Measurements from ENCODE around the gene ATP5IF1. TPM values are rescaled to one million over a fixed set of nuclear protein-coding genes. Genes with fewer than 3 reads are reported as not detected.

ATP5IF1 gene
- total and polyA plus RNA-seq, 2 donors (not counting 1 experiment from before 2014, with no cell fraction given): 88.1 to 128 TPM

DNA sequence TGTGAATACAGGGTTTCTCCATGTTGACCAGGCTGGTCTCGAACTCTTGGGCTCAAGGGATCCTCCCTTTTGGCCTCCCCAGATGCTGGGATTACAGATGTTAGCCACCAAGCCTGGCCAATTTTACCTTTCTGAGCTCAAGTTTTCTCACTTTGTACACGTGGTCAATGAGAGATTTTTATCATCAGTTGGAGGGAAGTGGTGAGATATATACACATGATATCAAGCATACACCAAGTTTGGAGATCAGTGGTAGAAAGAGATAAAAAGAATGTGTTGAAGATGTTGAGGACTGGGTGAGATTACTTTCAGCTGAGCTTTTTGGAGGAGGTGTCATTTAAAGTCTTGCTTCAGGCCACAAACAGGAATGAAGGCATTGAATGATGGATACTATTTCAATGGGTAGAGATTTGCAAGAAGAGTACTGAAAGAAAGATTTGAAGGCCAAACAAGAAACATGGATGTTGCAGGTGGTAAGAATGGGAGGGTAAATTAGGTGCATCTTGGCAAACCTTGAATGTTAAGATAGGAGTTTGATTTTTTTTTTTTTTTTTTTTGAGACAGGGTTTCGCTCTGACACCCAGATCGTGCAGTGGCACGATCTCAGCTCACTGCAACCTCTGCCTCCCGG, 20.4 kb downstream of the ATP5IF1 start:
- peaks cover 17% of the 10 kb centered on the region for H3K4me1 Mint-ChIP-seq

GRCh38 chr1:28257736-28258135, 21.8 kb downstream of the ATP5IF1 start:
- peaks cover 16% of the 10 kb centered on the region for H3K27me3 Mint-ChIP-seq
- Histone ChIP-seq H3K36me3 (replicated peaks in 1 of 2; ENCODE audit: control extremely low read depth in 1 of 2, control insufficient read depth in 1 of 2, extremely low read depth in 1 of 2, insufficient read depth in 2 of 2, low read length in 1 of 2) (no peaks in the 10 kb centered on the region), H3K27me3 (replicated peaks in 1 of 4; ENCODE audit: control extremely low read depth in 1 of 4, control insufficient read depth in 3 of 4, insufficient read depth in 4 of 4, low read length in 3 of 4) (peaks cover 0 to 4% (median 1%) of the 10 kb centered on the region in 4 experiments), H3K79me2 (ENCODE audit: control insufficient read depth, insufficient read depth, low read length) (peaks cover 30% of the 10 kb centered on the region), H3K27ac (ENCODE audit: low read length in 2 of 2) (no peak overlapping the region), H4K20me1 (ENCODE audit: control insufficient read depth, insufficient read depth, low read length, poor library complexity, severe bottlenecking) (no peaks in the 10 kb centered on the region), H2AFZ (ENCODE audit: insufficient read depth, low read depth, low read length, poor library complexity, severe bottlenecking) (no peak overlapping the region), H3K9ac (ENCODE audit: low read length) (no peak overlapping the region), H3K9me3 (ENCODE audit: control extremely low read depth in 1 of 3, control insufficient read depth in 2 of 3, insufficient read depth in 1 of 3, low read length in 2 of 3) (no peaks in the 10 kb centered on the region), H3K4me3 (ENCODE audit: control extremely low read depth in 1 of 5, extremely low read depth in 1 of 5, insufficient read depth in 1 of 5, low read depth in 2 of 5, low read length in 4 of 5) (no peak overlapping the region), H3K4me1 (ENCODE audit: control insufficient read depth in 2 of 2, insufficient read depth in 2 of 2, low read length in 2 of 2) (peaks cover 22% of the 10 kb centered on the region in 2 donors), H3K4me2 (replicated peaks; ENCODE audit: low read depth, low read length, poor library complexity, severe bottlenecking) (no peak overlapping the region)
- ATAC-seq (ENCODE audit: low read depth) (no peak), DNase-seq (no peak)
- no peak overlapping the region for H3K27ac Mint-ChIP-seq
- TF ChIP-seq, protein P1, sequence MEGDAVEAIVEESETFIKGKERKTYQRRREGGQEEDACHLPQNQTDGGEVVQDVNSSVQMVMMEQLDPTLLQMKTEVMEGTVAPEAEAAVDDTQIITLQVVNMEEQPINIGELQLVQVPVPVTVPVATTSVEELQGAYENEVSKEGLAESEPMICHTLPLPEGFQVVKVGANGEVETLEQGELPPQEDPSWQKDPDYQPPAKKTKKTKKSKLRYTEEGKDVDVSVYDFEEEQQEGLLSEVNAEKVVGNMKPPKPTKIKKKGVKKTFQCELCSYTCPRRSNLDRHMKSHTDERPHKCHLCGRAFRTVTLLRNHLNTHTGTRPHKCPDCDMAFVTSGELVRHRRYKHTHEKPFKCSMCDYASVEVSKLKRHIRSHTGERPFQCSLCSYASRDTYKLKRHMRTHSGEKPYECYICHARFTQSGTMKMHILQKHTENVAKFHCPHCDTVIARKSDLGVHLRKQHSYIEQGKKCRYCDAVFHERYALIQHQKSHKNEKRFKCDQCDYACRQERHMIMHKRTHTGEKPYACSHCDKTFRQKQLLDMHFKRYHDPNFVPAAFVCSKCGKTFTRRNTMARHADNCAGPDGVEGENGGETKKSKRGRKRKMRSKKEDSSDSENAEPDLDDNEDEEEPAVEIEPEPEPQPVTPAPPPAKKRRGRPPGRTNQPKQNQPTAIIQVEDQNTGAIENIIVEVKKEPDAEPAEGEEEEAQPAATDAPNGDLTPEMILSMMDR (IDR thresholded peaks at IDR 0.05): no peak
- no peak overlapping the region for H3K4me3 Mint-ChIP-seq
- H3K9me3 Mint-ChIP-seq (ENCODE audit: insufficient read depth): no peaks in the 10 kb centered on the region
- ChIA-PET POLR2A (interaction anchor here (0.7 to 1.8 kb wide), 2 partner anchors 72 to 1111 kb away, joined by 11 read pairs; partner anchors contain the start of gene MED18), CTCF (interaction anchor here (0.5 to 3.1 kb wide), 3 partner anchors 9 to 104 kb away, joined by 3 to 38 read pairs (median 4); no protein-coding TSS in a partner anchor)
- WGBS (ENCODE audit: insufficient coverage): no CpG with 5 or more reads among the region's 4 CpGs
- intact Hi-C loops (cut with micrococcal nuclease): loop anchor here (10.0 kb wide), 1 partner anchor 627 kb away; no protein-coding TSS in a partner anchor
- H3K4me1 Mint-ChIP-seq: peaks cover 19% of the 10 kb centered on the region

More for the DNA sequence above, 20.4 kb downstream of the ATP5IF1 start:
- Histone ChIP-seq H3K9me3 (ENCODE audit: control extremely low read depth in 1 of 3, control insufficient read depth in 2 of 3, insufficient read depth in 1 of 3, low read length in 2 of 3) (no peaks in the 10 kb centered on the region), H3K4me1 (ENCODE audit: control insufficient read depth in 2 of 2, insufficient read depth in 2 of 2, low read length in 2 of 2) (peaks cover 20% of the 10 kb centered on the region in 2 donors), H3K36me3 (replicated peaks in 1 of 2; ENCODE audit: control extremely low read depth in 1 of 2, control insufficient read depth in 1 of 2, extremely low read depth in 1 of 2, insufficient read depth in 2 of 2, low read length in 1 of 2) (no peaks in the 10 kb centered on the region), H3K79me2 (ENCODE audit: control insufficient read depth, insufficient read depth, low read length) (peaks cover 20% of the 10 kb centered on the region), H3K27ac (ENCODE audit: low read length in 2 of 2) (no peak overlapping the region), H4K20me1 (ENCODE audit: control insufficient read depth, insufficient read depth, low read length, poor library complexity, severe bottlenecking) (no peaks in the 10 kb centered on the region), H3K4me2 (replicated peaks; ENCODE audit: low read depth, low read length, poor library complexity, severe bottlenecking) (no peak overlapping the region), H3K27me3 (replicated peaks in 1 of 4; ENCODE audit: control extremely low read depth in 1 of 4, control insufficient read depth in 3 of 4, insufficient read depth in 4 of 4, low read length in 3 of 4) (peaks cover 0 to 4% (median 1%) of the 10 kb centered on the region in 4 experiments), H3K4me3 (ENCODE audit: control extremely low read depth in 1 of 5, extremely low read depth in 1 of 5, insufficient read depth in 1 of 5, low read depth in 2 of 5, low read length in 4 of 5) (no peak overlapping the region), H2AFZ (ENCODE audit: insufficient read depth, low read depth, low read length, poor library complexity, severe bottlenecking) (no peak overlapping the region), H3K9ac (ENCODE audit: low read length) (no peak overlapping the region)
- Mint-ChIP-seq H3K27ac (no peak overlapping the region), H3K4me3 (no peak overlapping the region), H3K9me3 (ENCODE audit: insufficient read depth) (no peaks in the 10 kb centered on the region), H3K27me3 (peaks cover 16% of the 10 kb centered on the region)
- CTCF ChIA-PET: interaction anchor here (0.7 to 3.1 kb wide), 2 partner anchors 8 to 76 kb away, joined by 3 to 38 read pairs; no protein-coding TSS in a partner anchor
- ATAC-seq (ENCODE audit: low read depth): no peak
- intact Hi-C loops (cut with micrococcal nuclease): loop anchor here (10.0 kb wide), 1 partner anchor 628 kb away; no protein-coding TSS in a partner anchor
- DNase-seq: no peak
- TF ChIP-seq EZH2 (IDR thresholded peaks at IDR 0.05; ENCODE audit: borderline replicate concordance, insufficient read depth, low read depth, low read length, poor library complexity, severe bottlenecking): no peak
- TF ChIP-seq, protein P1 (IDR thresholded peaks at IDR 0.05): no peak
- WGBS (ENCODE audit: insufficient coverage): 85% methylated on average over 5 of the region's 6 CpGs
- POLR2A ChIA-PET: interaction anchor here (1.1 kb wide), 1 partner anchor 10 kb away, joined by 3 read pairs; no protein-coding TSS in a partner anchor
